Activated CD4-positive, alpha-beta T cell treated with anti-CD3 and anti-CD28 coated beads, Interleukin-2, amount 10 ng/mL, durations not matched to agents 24 days and 14 days (primary cell): ENCODE data around the gene TPRG1L. TPM values are rescaled to one million over a fixed set of nuclear protein-coding genes. Genes with fewer than 3 reads are reported as not detected.

Experiments
- DNase-seq: peaks from one replicate; pipeline ENCODE4 v3.0.0; 2022
- H3K27ac Mint-ChIP-seq: one replicate; pipeline ENCODE4 v1.8.0; 2022; ENCODE audit warnings: mild to moderate bottlenecking, mixed read lengths
- H3K27me3 Mint-ChIP-seq: one replicate; pipeline ENCODE4 v1.8.0; 2022; ENCODE audit warnings: mixed read lengths
- H3K36me3 Mint-ChIP-seq: one replicate; pipeline ENCODE4 v1.8.0; 2022; ENCODE audit warnings: low read depth, mild to moderate bottlenecking, mixed read lengths
- H3K4me1 Mint-ChIP-seq: one replicate; pipeline ENCODE4 v1.8.0; 2021; ENCODE audit warnings: mixed read lengths
- H3K4me3 Mint-ChIP-seq: one replicate; pipeline ENCODE4 v1.8.0; 2022; ENCODE audit warnings: mild to moderate bottlenecking, moderate library complexity, mixed read lengths
- H3K9me3 Mint-ChIP-seq: one replicate; pipeline ENCODE4 v1.8.0; 2021; ENCODE audit warnings: mixed read lengths
- intact Hi-C: fragments of 100-400 bp; cut with micrococcal nuclease; formaldehyde crosslinking; loops from one replicate; pipeline ENCODE4 v1.15.1; 2023
- total RNA-seq: library from RNA; stranded (reverse); gene quantifications from 2 replicates; pipeline ENCODE4 v1.2.3, GENCODE V29; 2022

Gene TPRG1L
- total RNA-seq, 1 donor from 2014 or later = 9.7 TPM

DNA sequence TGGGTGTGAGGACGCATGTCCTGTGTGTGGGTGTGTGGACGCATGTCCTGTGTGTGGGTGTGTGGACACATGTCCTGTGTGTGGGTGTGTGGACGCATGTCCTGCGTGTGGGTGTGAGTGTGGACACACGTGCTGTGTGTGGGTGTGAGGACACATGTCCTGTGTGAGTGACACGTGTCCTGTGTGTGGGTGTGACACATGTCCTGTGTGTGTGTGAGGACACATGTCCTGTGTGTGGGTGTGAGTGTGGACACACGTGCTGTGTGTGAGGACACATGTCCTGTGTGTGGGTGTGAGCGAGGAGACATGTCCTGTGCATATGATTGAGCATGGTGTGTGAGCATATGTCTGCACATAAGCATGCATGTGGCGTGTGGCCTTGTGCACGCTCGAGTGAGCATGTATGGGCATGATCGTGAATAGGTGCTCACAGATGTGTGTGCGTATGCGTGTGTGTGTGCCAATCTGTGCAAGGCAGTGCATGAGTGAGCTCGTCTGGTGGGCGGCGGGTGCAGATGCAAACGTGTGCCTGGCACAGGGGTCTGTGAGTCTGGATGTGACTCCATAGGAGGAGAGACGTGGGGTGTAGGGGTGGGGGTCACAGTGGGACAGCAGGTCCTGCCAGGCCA lies 38.8 kb upstream of the TPRG1L start:
- no peak for DNase-seq
- no peaks in the 10 kb centered on the region for H3K4me1 Mint-ChIP-seq
- H3K27me3 Mint-ChIP-seq = no peaks in the 10 kb centered on the region
- no peak overlapping the region for H3K4me3 Mint-ChIP-seq
- H3K27ac Mint-ChIP-seq = no peak overlapping the region
- no peaks in the 10 kb centered on the region for H3K36me3 Mint-ChIP-seq
- H3K9me3 Mint-ChIP-seq = no peaks in the 10 kb centered on the region
- intact Hi-C loops = no loop called here

DNA sequence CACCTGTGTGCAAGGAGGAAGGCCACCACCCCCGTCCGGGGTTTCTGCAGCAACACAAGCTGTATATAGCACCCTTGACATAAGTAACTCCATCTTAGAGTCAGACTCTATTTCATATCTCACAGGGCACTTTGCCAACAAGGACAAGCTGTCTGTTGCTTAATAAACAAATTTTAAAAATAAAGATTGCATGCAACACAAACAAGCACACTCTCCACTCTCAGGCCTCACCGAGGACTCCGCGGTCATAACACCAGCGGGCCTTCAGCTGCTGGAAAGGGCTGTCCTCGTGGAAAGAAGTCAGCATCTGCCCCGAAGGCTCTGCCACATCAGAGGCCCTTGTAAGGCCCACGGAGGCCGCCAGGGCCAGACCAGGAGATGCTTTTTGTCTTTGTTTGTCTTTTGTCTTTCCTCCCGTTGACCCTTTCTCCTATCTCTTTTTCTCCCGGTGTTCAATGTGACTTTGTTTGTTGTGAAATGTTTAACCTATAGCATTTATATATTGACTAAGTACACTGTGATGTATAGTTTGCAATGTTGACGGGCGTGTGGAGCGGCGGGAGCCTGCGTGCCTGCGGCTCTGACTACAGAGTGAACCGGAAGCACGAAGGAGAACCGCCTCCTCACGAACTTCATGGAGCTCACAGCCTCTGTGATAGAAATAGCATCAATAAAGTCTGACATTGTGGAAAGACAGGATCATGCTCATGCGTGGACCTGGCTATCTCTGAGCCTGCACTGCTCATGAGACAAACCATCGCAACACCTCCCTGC lies 37.6 kb upstream of the TPRG1L start:
- Mint-ChIP-seq H3K27ac (no peak overlapping the region), H3K4me1 (no peaks in the 10 kb centered on the region), H3K27me3 (no peaks in the 10 kb centered on the region), H3K4me3 (no peak overlapping the region), H3K36me3 (no peaks in the 10 kb centered on the region), H3K9me3 (no peaks in the 10 kb centered on the region)
- intact Hi-C loops = no loop called here
- no peak for DNase-seq

DNA sequence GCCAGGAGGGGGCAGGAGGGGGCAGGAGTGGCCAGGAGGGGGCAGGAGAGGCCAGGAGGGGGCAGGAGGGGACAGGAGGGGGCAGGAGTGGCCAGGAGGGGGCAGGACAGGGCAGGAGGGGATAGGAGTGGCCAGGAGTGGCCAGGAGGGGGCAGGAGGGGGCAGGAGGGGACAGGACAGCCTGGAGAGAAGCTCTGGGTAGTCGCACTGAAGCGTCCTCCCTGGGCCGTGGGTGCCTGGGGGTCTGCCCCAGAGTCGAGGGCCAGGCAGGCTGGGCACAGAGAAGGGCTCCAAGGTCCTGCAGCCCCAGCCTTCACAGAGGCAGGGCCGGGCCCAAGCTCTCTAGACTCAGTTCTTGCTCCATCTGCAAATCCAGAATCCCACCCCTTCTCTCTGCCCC lies 36.4 kb upstream of the TPRG1L start:
- H3K9me3 Mint-ChIP-seq = no peaks in the 10 kb centered on the region
- no peak overlapping the region for H3K27ac Mint-ChIP-seq
- no peaks in the 10 kb centered on the region for H3K27me3 Mint-ChIP-seq
- H3K4me3 Mint-ChIP-seq = no peak overlapping the region
- H3K36me3 Mint-ChIP-seq = no peaks in the 10 kb centered on the region
- H3K4me1 Mint-ChIP-seq = no peaks in the 10 kb centered on the region
- intact Hi-C loops = no loop called here
- no peak for DNase-seq

DNA sequence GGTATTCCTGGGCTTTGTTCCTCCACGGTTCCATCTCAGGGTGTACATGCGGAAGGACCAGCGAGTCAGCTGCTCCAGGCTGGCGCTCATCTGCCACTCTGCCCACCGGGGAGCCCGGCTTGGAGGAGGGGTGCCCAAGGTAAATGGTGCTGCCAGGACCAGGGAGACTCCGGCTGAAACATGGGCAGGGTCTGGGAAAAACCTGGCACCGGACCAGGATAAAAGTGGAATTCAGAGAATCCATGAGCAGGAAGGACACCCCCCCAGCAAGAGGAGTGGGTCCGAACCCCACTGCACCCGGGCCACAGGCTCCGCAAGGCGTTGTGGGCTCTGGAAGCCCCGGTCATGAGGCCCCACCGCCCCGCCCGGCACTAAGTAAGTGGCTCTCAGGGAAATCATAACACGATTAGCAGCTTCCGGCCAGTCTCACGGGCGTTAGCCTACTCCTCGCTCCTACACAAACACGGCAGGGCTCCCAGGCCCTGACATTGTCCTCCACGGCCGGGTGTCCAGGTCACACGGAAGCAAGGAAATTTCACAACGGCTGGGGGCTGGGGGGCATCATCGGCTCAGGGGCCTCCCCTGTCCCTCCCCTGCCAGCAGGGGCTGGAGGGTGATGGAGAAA lies 34.6 kb upstream of the TPRG1L start:
- no peak for DNase-seq
- intact Hi-C loops = no loop called here
- no peaks in the 10 kb centered on the region for H3K9me3 Mint-ChIP-seq
- H3K4me3 Mint-ChIP-seq = no peak overlapping the region
- no peaks in the 10 kb centered on the region for H3K27me3 Mint-ChIP-seq
- H3K27ac Mint-ChIP-seq = no peak overlapping the region
- no peaks in the 10 kb centered on the region for H3K4me1 Mint-ChIP-seq
- H3K36me3 Mint-ChIP-seq = no peaks in the 10 kb centered on the region

DNA sequence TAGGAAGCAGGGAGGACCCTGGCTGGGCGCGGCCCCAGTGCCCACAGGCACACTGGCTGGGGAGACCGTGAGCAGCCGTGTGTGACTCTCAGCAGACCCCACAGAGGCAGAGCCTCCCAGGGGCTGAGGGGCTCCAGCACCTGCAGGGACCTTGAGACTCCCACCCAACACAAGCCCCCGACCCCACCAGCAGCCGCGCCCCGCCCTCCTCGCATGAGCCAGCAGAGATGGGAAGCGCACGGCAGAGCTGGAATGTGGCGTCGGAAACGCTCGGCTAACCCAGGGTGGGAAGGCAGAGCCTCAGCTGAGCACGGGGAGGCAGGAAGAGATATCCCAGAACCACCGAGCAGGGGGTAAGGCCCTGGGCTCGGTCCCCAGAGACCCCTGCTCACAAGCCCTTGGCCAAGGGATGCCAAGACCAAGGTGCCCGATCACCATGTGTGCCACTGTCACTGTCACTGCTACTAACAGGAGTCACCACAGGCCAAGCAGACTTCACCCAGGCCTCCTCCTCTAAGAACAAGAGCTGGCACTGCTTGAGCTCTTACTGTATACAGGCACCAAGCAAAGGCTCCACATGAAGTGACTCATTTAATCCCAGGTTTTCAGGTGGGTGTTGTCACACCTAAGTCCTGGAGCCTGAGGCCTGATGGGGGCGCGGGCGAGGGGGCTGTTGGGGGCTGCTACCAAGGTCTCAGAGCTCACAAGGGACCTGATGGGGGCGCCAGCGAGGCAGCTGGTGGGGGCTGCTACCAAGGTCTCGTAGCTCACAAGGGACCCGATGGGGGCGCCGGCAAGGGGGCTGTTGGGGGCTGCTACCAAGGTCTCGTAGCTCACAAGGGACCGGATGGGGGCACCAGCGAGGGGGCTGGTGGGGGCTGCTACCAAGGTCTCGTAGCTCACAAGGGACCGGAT lies 33.6 kb upstream of the TPRG1L start:
- Mint-ChIP-seq H3K27me3 (no peaks in the 10 kb centered on the region), H3K4me3 (no peak overlapping the region), H3K4me1 (no peaks in the 10 kb centered on the region), H3K27ac (no peak overlapping the region), H3K9me3 (no peaks in the 10 kb centered on the region), H3K36me3 (no peaks in the 10 kb centered on the region)
- DNase-seq = no peak
- intact Hi-C loops = no loop called here

DNA sequence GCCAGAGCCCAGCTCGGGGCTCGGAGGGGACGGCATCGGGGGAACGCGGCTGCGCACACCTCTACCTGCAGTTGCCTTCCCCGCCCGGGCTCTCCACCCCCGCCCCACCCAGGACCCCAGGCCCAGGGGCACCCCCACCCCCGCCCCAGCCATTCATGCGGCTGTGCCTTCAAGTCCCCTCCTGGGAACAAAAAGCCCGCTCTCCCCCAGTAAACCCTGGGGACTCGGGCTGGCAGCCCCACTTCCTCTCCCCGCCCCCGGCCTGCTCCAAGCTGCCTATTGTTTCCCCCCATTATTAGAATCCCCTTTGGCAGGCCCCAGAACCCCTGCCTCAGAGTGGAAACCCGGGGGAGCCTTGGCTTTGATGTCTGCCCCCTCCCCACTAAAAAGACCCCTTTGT lies 31.5 kb upstream of the TPRG1L start:
- peaks cover 6% of the 10 kb centered on the region for H3K4me1 Mint-ChIP-seq
- H3K27me3 Mint-ChIP-seq = peaks cover 2% of the 10 kb centered on the region
- H3K27ac Mint-ChIP-seq = no peak overlapping the region
- no peak overlapping the region for H3K4me3 Mint-ChIP-seq
- intact Hi-C loops = no loop called here
- no peaks in the 10 kb centered on the region for H3K36me3 Mint-ChIP-seq
- no peak for DNase-seq
- no peaks in the 10 kb centered on the region for H3K9me3 Mint-ChIP-seq

DNA sequence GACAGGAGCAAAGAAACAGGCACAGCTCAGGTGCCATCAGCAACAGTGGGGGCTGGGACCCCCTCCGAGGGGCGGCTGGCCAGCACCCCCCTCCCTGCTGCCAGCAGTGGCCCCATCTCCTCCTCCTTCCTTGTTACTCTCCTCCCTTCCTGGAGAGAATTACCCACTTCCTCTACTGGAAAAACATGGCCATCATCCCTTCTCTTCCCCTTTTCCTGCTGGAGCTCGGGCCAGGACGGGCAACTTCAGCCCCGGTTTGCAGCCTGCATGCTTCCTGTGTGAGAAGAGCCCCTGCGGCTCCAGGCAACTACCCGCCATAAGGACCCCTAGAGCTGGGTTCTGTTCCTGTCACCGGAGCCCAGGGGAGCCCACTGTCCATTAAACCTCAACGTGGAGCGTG lies 31.1 kb upstream of the TPRG1L start:
- no peaks in the 10 kb centered on the region for H3K9me3 Mint-ChIP-seq
- H3K4me3 Mint-ChIP-seq = no peak overlapping the region
- DNase-seq = no peak
- H3K4me1 Mint-ChIP-seq = peaks cover 6% of the 10 kb centered on the region
- H3K27ac Mint-ChIP-seq = no peak overlapping the region
- H3K36me3 Mint-ChIP-seq = no peaks in the 10 kb centered on the region
- peaks cover 2% of the 10 kb centered on the region for H3K27me3 Mint-ChIP-seq
- intact Hi-C loops = no loop called here

DNA sequence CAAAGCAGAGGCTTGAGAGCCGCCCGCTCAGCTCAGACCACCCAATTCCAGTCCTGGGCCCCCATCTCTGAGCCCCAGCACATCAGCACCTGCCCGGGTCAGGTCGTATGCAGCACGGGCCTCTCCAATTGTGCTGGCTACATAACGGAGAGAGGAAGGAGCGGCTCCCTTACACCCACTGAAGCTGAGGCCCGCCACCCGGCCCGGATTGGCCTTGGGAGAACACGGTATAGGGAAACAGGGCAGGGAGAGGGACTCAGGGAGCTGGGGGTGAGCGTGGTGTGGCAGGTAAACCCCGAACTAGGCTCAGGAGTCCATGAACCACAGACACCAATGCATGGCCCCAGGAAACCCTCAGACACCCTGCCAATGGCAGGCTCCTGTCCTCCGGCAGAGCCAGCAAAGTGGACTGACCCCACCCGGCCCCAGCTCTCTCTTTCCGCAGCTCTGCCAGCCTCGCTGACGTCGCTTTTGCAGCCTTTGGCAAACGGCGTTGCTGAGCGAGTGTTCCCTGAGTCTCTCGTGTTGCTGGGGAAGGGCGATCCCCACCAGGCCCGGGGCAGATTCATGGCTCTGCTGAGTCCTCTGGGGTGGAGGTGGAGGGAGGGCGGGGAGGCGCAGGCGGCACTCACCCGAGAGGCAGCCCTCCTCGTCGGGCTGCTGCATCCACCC lies 30.0 kb upstream of the TPRG1L start:
- Mint-ChIP-seq H3K4me1 (peaks cover 6% of the 10 kb centered on the region), H3K27ac (no peak overlapping the region), H3K9me3 (no peaks in the 10 kb centered on the region), H3K4me3 (no peak overlapping the region), H3K36me3 (no peaks in the 10 kb centered on the region), H3K27me3 (peaks cover 2% of the 10 kb centered on the region)
- no peak for DNase-seq
- intact Hi-C loops = no loop called here

DNA sequence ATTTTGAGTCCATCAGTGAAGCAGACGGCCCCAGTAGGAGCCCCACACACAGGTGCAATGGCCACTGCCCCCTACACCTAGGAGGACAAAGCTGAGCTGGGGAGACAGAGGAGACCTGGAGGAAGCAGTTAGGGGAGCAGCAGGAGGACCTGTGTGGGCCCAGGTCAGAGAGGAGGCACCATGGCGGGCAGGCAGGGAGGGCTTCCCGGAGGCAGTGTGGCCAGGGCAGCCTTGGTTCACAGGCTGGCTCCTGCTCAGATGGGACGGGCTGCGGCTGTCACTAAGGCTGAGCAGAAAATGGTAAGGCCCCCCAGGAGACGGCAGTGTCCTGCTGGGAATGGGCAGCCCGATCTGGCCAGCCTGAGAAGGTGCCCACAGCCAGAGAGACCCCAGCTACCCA lies 28.9 kb upstream of the TPRG1L start:
- intact Hi-C loops = no loop called here
- no peak overlapping the region for H3K4me3 Mint-ChIP-seq
- no peaks in the 10 kb centered on the region for H3K9me3 Mint-ChIP-seq
- H3K27ac Mint-ChIP-seq = no peak overlapping the region
- no peaks in the 10 kb centered on the region for H3K36me3 Mint-ChIP-seq
- DNase-seq = no peak
- peaks cover 6% of the 10 kb centered on the region for H3K4me1 Mint-ChIP-seq
- H3K27me3 Mint-ChIP-seq = peaks cover 2% of the 10 kb centered on the region

DNA sequence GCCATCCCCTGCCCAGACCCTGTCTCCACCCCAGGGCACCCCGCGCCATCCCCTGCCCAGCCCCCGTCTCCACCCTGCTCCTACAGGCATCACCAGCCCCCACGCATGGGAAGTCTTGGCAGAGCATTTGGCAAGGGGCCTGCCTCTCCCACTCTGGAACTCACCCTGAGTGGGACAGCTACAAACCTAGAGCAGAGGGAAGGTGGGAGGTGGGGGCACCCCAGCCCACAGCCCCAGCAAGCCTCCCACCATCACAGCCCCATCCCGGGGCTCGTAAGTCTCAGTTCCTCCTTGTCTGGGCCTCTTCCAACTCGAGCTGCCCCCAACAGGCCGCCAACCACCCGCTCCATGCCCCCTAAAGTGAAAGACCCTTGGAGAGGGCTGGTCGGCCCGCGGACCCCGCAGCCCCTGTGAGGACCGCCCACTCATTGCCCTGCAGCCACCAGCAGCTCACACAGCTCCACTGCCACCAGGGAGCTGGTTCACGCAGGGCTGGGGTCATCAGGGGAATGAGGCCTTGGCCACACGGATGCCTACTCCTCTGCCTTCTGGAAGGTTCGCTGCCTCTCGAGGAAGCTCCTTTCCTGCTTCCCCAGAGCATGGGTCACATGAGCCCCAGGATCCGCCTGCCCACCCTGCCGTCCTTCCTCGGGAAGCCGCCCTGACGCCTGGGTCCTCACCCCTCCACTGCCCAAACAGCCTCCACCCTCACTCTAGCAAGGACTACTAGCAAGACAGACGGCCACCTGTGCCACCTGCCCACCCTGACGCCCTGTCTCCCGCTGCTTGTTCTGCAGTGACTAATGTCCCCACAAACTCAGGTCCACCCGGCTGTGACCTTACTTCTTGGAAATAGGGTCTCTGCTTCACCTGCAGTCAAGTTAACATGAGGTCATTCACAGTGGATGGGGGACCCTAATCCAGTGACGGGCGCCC lies 27.9 kb upstream of the TPRG1L start:
- H3K4me3 Mint-ChIP-seq = no peak overlapping the region
- H3K9me3 Mint-ChIP-seq = no peaks in the 10 kb centered on the region

DNA sequence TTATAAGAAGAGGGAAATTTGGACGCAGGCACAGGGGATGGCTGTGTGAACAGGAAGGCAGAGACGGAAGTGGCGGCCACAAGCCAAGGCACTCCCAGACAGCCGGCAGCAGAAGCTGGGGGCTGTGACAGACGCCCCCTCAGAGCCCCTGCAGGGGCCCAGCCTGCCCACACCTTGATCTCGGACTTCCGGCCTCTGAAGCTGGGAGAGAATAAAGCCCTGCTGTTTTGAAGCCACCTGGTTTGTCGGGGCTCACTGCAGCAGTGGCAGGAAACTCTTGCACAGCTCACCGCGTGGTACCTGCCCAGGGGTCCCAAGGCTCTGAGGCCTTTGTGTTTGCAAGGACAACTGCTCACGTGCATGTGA lies 27.2 kb upstream of the TPRG1L start:
- no peak overlapping the region for H3K27ac Mint-ChIP-seq
- H3K4me3 Mint-ChIP-seq = peak overlapping the region; percentile 28
- intact Hi-C loops = no loop called here
- DNase-seq = no peak
- H3K4me1 Mint-ChIP-seq = peaks cover 6% of the 10 kb centered on the region
- no peaks in the 10 kb centered on the region for H3K36me3 Mint-ChIP-seq
- peaks cover 2% of the 10 kb centered on the region for H3K27me3 Mint-ChIP-seq
- no peaks in the 10 kb centered on the region for H3K9me3 Mint-ChIP-seq

More for the DNA sequence above, 27.9 kb upstream of the TPRG1L start:
- Mint-ChIP-seq H3K4me1 (peaks cover 6% of the 10 kb centered on the region), H3K27ac (no peak overlapping the region), H3K27me3 (peaks cover 2% of the 10 kb centered on the region), H3K36me3 (no peaks in the 10 kb centered on the region)
- intact Hi-C loops = no loop called here
- no peak for DNase-seq

DNA sequence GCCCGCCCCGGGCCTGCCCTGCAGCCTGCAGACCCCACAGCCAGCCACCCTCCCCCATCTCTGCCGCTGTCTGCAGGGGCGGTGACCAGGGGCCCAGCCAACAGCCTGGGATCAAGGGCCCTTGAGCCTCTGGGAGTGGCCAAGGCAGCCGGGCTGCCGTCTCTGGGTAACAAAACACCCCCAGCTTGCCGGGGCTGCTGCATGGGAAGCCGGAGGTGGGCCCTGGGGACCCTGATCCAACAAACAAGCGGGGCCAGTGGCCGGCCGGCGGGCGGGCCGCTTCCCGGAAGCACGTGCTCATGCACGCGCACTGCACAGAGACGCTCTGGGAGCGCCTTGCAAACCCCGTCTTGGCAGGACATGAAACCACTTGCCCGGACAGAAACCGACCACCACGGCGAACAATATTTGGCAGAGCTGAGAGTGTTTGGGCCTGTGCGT lies 26.7 kb upstream of the TPRG1L start:
- peaks cover 2% of the 10 kb centered on the region for H3K27me3 Mint-ChIP-seq
- H3K4me3 Mint-ChIP-seq = no peak overlapping the region
- no peaks in the 10 kb centered on the region for H3K9me3 Mint-ChIP-seq
- DNase-seq = no peak
- intact Hi-C loops = no loop called here
- H3K4me1 Mint-ChIP-seq = peaks cover 6% of the 10 kb centered on the region
- H3K36me3 Mint-ChIP-seq = no peaks in the 10 kb centered on the region
- no peak overlapping the region for H3K27ac Mint-ChIP-seq
